HEK293 (cell line): ENCODE results near the gene MYLK2.

Experiments
- IKZF3 ChIP-seq: fragments of 450-650 bp; IDR thresholded peaks from 2 replicates; pipeline ENCODE4 v1.5.0; 2018; ENCODE audit warnings: missing biosample characterization, mild to moderate bottlenecking, missing genetic modification characterization, moderate library complexity
- KLF16 ChIP-seq: fragments of 450-650 bp; formaldehyde crosslinking; IDR thresholded peaks from 2 replicates; pipeline ENCODE4 v1.5.1; 2017; ENCODE audit warnings: missing biosample characterization, missing genetic modification characterization
- ZFP41 ChIP-seq: fragments of 450-650 bp; formaldehyde crosslinking; IDR thresholded peaks from 2 replicates; pipeline ENCODE4 v1.5.1; 2016; ENCODE audit warnings: missing biosample characterization, missing genetic modification characterization, borderline replicate concordance
- ZNF335 ChIP-seq: fragments of 450-650 bp; formaldehyde crosslinking; conservative IDR thresholded peaks from 2 replicates; pipeline ENCODE4 v1.5.1; 2016; ENCODE audit warnings: missing biosample characterization, missing genetic modification characterization
- TF ChIP-seq, protein P1 (sequence below): fragments of 450-650 bp; formaldehyde crosslinking; IDR thresholded peaks from 2 replicates; pipeline ENCODE4 v1.5.1; 2016; ENCODE audit warnings: missing biosample characterization, missing genetic modification characterization

DNA sequence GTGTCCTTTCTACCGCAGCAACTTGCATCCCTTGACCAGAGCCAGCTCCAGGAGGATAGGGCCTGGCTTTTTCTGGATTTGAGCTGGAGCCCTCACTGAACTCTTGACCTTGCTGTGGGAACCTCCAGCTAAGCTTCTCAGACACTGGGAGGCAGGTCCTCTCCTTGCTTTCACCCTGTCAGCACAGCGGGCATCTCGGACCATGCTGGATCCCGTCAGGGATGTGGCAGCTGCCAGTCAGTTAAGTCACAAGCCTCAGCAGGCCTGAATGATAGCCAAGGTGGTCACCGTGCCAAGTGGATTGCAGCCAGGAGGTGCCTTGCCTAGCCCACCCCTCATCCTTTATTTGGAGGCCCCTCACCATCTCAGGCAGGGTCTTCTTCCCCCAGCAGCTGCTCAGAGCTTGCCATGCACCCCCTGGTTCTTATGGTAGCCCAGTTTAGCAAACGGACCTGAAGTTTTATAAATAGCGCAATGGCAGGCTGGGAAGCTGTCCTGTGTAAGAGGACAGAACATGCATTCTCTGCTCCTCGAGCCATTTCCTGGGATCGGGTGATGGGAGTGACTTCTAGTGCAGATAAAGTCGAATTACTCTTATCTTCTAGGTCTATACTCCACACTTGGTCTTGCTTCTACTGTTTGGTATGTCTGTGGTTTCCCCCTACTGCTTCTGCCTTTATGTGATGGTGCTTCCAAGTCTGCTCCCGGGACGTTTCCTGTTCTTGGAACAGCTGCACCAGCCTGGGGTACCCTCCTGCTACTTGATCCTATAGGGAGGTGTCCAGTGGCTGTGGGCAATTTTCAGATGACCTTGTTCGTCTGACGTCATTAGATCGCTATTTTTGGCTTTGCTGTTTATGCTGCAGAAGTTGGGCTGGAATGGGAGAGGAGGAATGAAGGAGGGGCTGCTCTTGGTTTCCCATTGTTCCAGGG is 7.1 kb upstream of the MYLK2 start:
- TF ChIP-seq, protein P1, sequence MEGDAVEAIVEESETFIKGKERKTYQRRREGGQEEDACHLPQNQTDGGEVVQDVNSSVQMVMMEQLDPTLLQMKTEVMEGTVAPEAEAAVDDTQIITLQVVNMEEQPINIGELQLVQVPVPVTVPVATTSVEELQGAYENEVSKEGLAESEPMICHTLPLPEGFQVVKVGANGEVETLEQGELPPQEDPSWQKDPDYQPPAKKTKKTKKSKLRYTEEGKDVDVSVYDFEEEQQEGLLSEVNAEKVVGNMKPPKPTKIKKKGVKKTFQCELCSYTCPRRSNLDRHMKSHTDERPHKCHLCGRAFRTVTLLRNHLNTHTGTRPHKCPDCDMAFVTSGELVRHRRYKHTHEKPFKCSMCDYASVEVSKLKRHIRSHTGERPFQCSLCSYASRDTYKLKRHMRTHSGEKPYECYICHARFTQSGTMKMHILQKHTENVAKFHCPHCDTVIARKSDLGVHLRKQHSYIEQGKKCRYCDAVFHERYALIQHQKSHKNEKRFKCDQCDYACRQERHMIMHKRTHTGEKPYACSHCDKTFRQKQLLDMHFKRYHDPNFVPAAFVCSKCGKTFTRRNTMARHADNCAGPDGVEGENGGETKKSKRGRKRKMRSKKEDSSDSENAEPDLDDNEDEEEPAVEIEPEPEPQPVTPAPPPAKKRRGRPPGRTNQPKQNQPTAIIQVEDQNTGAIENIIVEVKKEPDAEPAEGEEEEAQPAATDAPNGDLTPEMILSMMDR (tag by site-specific recombination) = no peak
- TF ChIP-seq KLF16 (tag by site-specific recombination) (no peak), ZFP41 (tag by site-specific recombination) (no peak), IKZF3 (tag by site-specific recombination) (no peak), ZNF335 (tag by site-specific recombination) (no peak)
